ENCODE measurements around the gene LINS1. TPM values are rescaled to one million over a fixed set of nuclear protein-coding genes. Genes with fewer than 3 reads are reported as not detected.
A peak's percentile ranks its signal among the peaks of the same experiment; 100 is the strongest.

The LINS1 gene
- total RNA-seq, 6 experiments from 2014 or later: 7.2 to 11.9 (median 7.4) TPM

DNA sequence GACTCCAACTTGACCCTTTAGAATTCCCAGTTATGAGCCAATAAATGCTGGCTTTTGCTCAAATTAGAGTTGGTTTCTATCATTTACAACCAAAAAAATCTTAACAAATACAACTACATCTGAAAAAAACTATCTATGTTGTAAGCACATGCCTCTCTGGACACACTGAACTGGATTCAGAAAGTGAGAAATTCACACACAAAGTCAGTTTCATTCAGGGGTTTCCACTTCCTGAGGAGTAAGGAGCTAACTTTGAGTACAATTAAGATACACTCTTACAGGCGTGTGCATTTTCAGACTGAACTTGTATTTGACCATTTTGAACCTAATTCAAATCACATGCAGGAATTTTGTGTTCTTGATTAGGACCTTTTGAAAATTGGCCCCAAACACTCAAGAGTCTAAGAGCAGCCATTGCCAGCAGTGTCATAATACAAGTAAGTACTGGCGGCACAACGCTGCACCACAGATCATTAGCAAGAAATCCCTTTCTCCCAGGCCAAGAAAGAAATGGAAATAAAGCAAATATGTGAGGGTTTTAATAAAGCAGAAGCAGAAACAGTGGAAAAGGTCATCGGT lies 31.2 kb downstream of the LINS1 start:
- DNase-seq: no peak
- no peaks in the 10 kb centered on the region for H3K27me3 Mint-ChIP-seq (ENCODE audit: insufficient read depth)
- H3K27ac Mint-ChIP-seq: no peak overlapping the region
- H3K4me1 Mint-ChIP-seq (ENCODE audit: low read depth): peaks cover 16% of the 10 kb centered on the region
- H3K4me3 Mint-ChIP-seq: no peak overlapping the region
- TF ChIP-seq, protein P1, sequence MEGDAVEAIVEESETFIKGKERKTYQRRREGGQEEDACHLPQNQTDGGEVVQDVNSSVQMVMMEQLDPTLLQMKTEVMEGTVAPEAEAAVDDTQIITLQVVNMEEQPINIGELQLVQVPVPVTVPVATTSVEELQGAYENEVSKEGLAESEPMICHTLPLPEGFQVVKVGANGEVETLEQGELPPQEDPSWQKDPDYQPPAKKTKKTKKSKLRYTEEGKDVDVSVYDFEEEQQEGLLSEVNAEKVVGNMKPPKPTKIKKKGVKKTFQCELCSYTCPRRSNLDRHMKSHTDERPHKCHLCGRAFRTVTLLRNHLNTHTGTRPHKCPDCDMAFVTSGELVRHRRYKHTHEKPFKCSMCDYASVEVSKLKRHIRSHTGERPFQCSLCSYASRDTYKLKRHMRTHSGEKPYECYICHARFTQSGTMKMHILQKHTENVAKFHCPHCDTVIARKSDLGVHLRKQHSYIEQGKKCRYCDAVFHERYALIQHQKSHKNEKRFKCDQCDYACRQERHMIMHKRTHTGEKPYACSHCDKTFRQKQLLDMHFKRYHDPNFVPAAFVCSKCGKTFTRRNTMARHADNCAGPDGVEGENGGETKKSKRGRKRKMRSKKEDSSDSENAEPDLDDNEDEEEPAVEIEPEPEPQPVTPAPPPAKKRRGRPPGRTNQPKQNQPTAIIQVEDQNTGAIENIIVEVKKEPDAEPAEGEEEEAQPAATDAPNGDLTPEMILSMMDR (IDR thresholded peaks at IDR 0.05): no peak
- H3K36me3 Mint-ChIP-seq (ENCODE audit: low read depth): 0 out of 2 replicates have a peak, but pooled peaks cover 4% of the 10 kb centered on the region
- H3K9me3 Mint-ChIP-seq: no peaks in the 10 kb centered on the region

DNA sequence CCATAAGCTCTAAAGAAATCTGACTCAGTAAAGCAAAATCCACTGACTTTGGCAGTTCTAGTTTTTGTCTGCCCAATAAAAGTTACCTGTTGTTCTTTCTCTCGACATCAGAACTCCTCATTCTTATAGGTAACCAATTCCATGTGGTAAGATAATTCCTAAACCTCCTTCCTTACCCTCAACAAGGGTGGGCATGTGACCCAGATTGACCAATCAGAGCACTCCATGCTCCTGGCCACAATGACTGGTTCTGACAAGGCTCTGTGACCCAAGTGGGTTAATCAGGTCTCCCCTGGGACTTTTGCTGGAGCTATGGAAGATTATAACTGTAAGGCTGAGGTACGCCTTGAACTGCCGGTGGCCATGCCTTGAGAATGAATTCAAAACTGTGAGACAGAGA lies 31.7 kb downstream of the LINS1 start:
- Mint-ChIP-seq H3K4me3 (no peak overlapping the region), H3K9me3 (no peaks in the 10 kb centered on the region), H3K27ac (peak overlapping the region; percentile 47), H3K27me3 (ENCODE audit: insufficient read depth) (no peaks in the 10 kb centered on the region), H3K36me3 (ENCODE audit: low read depth) (0 out of 2 replicates have a peak, but pooled peaks cover 4% of the 10 kb centered on the region), H3K4me1 (ENCODE audit: low read depth) (peaks cover 16% of the 10 kb centered on the region)
- TF ChIP-seq, protein P1 (IDR thresholded peaks at IDR 0.05): no peak
- peak; percentile 8 for DNase-seq

DNA sequence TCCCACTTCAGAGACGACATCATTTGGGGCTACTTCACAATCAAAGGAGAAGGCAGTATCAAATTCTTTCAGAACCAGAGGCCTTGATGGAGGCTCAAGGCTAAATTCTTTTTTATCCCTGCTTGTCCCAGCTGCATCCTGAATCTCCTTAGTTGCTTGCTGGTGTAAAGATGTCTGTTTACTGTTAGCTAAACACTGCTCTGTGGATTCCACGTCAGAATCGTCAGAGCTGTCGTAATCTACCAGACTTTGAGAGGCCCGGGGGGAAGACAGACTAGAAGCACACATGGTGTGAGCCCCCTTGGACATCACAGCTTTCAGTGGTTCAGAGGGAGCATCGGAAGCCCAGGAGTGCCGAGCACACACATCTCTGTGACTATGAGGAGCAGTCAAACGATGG lies 32.6 kb downstream of the LINS1 start:
- Mint-ChIP-seq H3K27ac (peak overlapping the region; percentile 32; the same call in 1 of the 2 replicates), H3K36me3 (ENCODE audit: low read depth) (0 out of 2 replicates have a peak, but pooled peaks cover 4% of the 10 kb centered on the region), H3K4me1 (ENCODE audit: low read depth) (peaks cover 16% of the 10 kb centered on the region), H3K4me3 (no peak overlapping the region), H3K27me3 (ENCODE audit: insufficient read depth) (no peaks in the 10 kb centered on the region), H3K9me3 (no peaks in the 10 kb centered on the region)
- DNase-seq: no peak
- TF ChIP-seq, protein P1 (IDR thresholded peaks at IDR 0.05): no peak

DNA sequence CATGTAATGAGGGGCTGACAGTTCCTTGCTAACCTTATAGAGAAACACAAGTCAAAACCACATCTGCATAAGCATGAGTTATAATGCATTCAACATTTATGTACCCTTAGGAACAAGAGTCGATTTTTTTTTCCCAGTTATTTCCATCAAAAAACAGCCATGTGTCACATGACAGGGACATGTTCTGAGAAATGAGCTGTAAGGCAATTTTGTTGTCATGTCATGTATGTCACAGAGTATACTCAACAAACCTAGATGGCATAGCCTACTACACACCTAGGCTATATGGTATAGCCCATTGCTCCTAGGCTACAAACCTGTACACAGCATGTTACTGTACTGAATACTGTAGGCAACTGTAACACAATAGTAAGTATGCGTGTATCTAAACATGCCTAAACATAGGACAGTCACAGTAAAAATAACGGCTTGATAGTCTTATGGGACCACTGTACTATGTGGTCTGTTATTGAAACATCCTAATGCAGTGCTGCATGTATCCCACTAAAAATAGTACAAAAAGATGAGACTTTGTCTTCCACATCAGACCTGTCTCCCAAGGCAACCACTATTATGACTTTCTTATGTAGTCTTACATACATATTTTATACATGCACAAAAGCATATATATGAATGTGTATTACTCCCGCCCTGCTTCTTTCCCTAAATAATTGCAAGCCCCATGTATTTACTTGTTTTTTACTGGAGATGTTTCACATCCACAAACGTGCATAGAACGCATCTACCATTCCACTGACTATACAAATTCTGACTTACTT lies 34.9 kb downstream of the LINS1 start:
- Mint-ChIP-seq H3K4me3 (no peak overlapping the region), H3K27me3 (ENCODE audit: insufficient read depth) (no peaks in the 10 kb centered on the region), H3K9me3 (no peaks in the 10 kb centered on the region), H3K36me3 (ENCODE audit: low read depth) (0 out of 2 replicates have a peak, but pooled peaks cover 4% of the 10 kb centered on the region), H3K27ac (no peak overlapping the region), H3K4me1 (ENCODE audit: low read depth) (peaks cover 16% of the 10 kb centered on the region)
- TF ChIP-seq, protein P1 (IDR thresholded peaks at IDR 0.05): no peak
- no peak for DNase-seq

DNA sequence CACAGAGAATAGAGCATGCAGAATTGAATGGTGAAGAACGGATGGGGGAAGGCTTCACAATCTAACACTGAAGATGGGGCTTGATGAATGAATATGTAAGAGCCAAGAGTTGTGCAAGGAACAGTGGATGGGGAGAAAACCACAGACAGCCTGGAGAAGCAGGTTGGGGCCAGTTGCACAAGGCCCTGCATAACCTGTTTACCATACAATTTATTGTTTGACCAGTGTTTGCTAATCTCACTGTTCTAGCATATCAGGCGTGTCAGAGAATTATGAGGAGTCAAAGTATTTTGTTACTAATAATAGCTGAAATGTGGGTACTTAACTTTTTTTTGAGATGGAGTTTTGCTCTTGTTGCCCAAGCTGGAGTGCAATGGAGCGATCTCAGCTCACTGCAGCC lies 36.4 kb downstream of the LINS1 start:
- no peak for DNase-seq
- no peaks in the 10 kb centered on the region for H3K9me3 Mint-ChIP-seq
- no peak overlapping the region for H3K27ac Mint-ChIP-seq
- H3K27me3 Mint-ChIP-seq (ENCODE audit: insufficient read depth): no peaks in the 10 kb centered on the region
- H3K36me3 Mint-ChIP-seq (ENCODE audit: low read depth): 0 out of 2 replicates have a peak, but pooled peaks cover 4% of the 10 kb centered on the region
- peaks cover 13% of the 10 kb centered on the region for H3K4me1 Mint-ChIP-seq (ENCODE audit: low read depth)
- TF ChIP-seq, protein P1 (IDR thresholded peaks at IDR 0.05): no peak
- no peak overlapping the region for H3K4me3 Mint-ChIP-seq
